Stimulated activated CD4-positive, alpha-beta T cell treated with anti-CD3 and anti-CD28 coated beads, Interleukin-1b, Interleukin-23, amount 100 ng/mL, for 1 hour (primary cell): Measurements from ENCODE around the gene PDGFD.
"Not testable (repeated sequence)": the region's sequence is repeated elsewhere in the genome, so short reads cannot be mapped to it uniquely, and the experiment has no call there.

ENCODE experiments used
- DNase-seq, 2 donors: peaks; one replicate each; pipeline ENCODE4 v3.0.0-alpha.2; 2020; ENCODE audit warnings: low read depth in 2 of 2

Gene PDGFD

DNA sequence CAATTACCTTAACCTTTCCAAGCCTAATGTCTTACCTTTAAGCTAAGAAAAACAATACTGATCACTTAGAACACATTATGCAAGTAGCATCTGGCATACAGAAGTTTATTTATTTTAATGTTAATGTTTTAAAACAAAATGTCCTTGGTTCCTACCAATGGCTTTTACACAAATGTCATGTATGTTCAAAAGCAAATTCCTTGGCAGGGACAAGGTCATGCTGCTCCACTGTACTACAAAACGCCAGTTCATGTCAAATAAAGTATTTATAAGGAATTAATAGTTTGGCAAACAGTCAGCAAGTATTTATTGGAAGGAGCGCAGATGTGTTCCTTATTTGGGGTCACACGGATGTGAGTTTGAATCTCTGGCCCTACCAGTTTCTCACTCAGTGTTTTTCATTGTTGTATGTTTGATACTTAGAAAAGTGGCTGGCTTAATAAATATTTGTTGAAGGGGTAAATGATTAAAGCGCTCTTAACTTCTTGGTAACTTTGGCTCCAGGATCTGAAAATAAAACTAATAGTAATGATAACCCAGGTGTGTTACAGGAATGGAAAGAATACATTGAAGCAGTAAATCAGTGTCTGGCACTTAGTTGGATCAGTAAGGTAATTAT lies 108.9 kb downstream of the PDGFD start:
- no peak for DNase-seq

DNA sequence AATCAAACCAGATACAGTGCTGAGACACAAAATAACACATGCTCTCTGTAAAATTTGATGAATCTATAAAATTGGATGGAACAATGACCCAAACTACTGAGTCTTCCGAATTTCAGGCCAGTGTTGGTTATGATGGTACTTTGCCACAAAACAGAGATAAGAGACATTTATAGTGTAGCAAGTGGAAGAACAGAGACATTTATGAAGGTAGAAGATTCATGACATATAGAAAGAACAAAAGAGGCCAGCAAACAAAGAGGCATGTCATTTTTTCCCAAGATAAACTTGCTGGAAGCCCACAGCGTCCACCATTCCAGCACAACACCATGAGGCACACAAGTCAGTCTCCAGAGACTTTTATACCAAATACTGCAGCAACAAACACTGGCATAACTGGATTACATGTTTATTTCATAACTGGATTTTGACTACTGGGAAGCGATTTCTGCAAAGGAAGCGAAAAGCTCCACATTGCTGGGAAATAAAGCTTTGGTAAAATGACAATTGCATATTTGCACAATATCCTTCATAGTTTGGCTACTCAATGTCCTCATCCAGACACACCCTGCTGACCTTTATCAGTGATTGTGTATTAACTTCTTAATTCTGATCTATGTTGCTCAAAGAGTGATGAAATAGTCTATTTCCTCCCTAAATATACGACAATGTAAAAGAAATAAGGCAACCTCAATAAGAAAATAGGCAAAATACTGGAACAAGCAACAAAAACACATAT lies 110.0 kb downstream of the PDGFD start:
- no peak for DNase-seq

DNA sequence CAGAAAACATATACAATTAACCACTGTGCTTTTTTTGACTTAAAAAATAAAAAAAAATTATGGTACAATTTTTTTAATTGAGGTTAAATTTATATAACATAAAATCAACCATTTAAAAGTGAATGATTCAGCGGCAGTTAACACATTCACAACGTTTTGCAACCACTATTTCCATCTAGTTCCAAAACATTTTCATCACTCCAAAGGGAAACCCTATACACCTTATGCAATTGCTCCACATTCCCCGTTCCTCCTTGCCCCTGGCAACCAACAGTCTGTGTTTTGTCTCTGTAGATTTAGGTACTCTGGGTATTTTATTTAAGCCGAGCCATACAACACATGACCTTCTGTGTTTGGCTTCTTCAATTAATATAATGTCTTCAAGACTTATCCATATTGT lies 112.2 kb downstream of the PDGFD start:
- DNase-seq = no peak

DNA sequence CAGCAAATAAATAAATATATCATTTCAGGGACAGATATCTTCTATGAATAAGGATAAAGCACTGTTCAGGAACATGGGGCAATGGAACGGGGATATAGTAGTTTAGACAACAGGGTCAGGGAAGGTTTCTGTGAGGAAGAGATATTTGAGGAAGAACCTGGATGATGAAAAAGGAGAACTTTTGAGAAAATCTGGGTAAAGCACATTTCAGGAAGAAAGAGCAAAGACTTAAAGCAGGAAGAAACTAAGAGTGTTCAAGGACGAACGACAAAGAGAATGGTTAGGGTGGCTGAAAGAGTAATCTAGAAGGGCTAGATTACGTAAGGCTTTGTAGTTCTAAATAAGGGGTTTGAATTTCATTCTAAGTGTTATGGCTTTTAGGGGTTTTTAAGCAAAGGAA lies 114.8 kb downstream of the PDGFD start:
- DNase-seq = no peak

DNA sequence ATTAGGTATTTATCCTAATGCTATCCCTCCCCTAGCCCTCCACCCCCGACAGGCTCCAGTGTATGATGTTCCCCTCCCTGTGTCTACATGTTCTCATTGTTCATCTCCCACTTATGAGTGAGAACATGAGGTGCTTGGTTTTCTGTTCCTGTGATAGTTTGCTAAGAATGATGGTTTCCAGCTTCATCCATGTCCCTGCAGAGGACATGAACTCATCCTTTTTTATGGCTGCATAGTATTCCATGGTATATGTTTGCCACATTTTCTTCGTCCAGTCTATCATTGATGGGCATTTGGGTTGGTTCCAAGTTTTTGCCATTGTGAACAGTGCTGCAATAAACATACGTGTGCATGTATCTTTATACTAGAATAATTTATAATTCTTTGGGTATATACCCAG lies 117.1 kb downstream of the PDGFD start:
- not testable (repeated sequence) for DNase-seq

DNA sequence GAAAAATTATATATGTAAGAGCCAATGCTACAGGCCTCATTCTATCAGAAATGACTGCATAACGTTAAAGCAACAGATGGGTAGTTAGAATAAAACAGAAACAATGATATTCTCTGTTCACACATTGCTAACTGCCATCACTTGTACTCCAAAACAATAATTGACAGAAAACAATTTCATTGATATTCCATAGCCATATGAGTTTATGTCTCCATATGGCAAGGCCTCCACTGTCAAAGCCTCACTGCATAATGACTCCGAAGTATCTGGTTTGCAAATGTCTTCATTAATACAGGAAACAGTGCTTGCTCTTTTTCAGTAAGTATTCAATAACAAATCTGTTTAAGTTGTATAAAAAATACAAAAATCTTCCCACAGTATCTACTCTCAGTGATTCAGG lies 117.6 kb downstream of the PDGFD start:
- DNase-seq = no peak

DNA sequence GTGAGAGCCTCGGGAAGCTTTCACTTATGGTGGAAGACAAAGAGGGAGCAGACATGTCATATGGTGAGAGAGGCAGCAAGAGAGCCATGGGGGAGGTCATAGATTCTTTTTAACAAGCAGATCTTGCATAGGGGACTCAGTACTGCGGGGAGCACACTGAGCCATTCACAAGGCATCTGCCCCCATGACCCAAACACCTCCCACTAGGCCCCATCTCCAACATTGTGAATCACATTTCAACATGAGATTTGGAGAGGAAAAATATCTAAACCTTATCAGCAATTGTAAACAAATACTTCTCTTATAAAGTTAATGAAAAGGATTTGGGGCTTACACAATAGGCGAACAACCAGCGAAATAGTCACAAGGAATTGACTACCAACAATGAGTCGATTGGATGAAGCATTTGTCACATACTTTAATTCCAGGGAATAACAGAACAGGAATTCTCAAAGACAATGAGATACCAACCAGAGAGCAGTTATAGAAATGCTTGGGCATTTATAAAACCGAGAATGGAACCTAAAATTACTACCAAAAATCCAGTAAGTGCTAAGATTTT lies 120.2 kb downstream of the PDGFD start:
- DNase-seq = no peak

DNA sequence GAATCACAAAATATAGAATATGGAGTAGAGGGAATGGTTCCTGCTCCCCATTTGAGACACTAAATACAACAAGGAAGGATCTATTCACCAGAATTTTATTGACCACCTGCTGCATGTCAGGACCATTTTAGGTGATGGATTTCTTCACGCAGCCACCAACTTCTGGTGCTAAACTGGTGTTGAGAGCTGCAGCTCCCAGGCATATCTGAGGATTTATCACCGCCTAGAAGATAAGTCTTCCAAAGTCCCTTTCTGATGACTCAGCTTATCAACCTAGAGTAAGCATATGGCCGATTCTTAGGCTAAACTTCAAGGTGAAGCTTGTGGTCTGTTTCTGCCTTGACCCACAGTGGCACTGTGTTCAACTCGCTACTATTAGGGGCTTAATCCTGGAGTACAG lies 120.8 kb downstream of the PDGFD start:
- no peak for DNase-seq

DNA sequence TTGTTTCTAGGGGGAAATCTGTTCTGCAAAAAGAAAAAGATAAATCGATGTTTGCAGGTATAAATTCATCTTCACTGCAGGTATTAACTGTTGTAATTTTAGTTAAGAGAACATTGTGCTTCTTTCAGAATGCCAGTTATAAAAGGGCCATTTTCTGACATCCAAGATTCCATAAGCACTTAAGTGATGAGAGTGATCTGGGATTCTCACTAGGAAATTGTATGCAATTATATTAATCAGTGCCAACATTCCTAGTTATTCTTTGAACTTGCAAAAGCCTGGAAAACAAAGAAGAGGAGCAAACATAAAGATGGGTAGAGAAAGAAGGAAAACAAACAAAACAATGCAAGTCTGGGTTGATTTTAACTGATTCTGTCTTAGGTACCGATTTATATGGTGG lies 122.2 kb downstream of the PDGFD start:
- no peak for DNase-seq

DNA sequence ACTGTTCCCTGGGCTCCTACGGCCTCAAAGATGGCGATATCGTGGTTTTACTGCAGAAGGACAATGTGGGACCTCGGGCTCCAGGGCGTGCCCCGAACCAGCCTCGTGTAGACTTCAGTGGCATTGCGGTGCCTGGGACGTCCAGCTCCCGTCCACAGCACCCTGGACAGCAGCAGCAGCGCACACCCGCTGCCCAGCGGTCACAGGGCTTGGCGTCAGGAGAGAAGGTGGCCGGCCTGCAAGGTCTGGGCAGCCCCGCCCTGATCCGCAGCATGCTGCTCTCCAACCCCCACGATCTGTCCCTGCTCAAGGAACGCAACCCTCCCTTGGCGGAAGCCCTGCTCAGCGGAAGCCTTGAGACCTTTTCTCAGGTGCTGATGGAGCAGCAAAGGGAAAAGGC lies 127.0 kb downstream of the PDGFD start:
- no peak for DNase-seq

DNA sequence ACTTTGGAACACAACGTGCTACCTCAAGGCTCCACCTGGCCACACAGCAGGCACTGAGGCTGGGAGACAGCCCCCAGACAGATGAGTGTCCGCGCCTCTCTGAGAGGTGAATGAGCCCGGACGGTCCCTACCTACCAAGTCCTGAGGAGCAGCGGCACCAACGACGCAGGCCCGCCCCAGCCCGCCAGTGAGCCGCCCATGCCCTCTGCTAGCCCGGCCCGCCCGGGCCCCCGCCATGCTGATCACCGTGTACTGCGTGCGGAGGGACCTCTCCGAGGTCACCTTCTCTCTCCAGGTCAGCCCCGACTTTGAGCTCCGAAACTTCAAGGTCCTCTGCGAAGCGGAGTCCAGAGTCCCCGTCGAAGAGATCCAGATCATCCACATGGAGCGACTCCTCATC lies 127.4 kb downstream of the PDGFD start, which contains the start of gene DDI1:
Gene DDI1, plus strand, starts transcription at position 53 of the 400 bp plus-strand sequence. Its CDS starts 183 bp downstream, at position 236.
- no peak for DNase-seq

DNA sequence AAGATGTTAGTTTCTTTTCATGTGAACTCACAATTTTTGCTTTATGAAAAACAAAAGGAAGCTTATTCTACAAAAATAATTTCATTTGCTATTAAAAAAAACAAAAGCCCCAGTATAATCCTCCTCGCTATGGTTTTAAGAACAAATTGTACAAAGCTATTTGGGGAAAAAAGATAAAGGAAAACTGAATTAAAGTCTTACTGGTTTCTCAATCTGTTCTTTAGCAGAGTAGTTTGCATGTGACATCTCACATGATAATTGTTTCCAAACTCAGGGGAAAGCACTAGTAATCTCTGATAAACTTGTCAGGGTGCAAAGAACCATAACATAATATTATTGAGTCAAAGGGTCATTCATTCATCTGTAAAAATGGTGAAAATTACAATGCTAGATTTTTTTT lies 130.4 kb downstream of the PDGFD start:
- DNase-seq = no peak

DNA sequence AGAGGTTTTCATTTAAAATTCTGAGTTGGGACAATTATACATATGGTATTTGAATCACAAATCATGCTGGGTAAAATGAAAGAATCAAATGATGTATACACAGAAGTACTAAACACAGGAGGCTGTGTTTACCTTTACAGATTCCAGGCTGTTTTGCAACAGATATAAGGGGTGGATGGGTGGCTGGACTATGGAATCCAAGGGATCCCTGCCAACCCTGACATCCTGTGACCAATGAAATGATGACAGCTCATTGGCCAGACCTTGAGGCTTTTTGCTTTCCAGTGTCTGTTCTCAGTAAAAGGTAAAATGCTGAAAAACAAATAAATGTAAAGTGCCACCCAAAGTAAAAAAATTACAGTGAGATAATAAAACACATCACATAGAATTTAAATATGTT lies 130.8 kb downstream of the PDGFD start:
- no peak for DNase-seq

DNA sequence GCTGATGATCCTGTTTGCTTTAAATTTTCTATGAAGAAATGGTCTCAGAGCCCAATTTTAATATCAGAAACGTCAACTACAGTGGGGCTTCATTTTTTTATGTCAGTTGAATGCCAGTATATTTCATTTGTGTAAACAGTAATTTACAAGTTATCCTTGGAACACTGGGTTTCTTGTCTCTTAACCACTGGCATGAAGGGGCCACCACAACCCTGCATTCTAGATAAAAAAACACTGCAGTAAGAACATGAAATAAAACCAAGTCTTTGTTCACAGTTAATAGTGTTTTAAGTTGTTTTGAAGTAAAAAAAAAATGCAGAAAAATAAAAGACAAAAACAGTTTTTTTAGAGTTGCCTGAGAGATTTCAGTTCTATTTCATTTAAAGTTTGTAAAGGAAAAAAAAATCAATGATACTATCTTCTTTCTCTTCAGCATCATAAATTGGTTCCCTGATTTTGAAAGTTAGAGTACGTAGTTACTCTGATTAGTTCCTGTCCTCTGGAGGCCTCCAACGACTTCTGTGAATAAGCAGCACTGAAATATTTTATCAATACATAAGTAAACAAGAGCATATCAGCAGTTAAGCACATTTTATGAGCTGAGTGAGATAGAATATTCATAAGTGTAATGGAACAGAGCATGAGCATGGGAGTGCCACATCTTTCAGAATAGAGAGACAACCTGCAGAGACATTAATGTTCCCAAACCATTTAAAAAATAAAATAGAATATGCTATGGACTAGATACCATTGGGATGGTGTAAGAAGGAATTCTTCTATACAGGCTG lies 135.3 kb downstream of the PDGFD start:
- DNase-seq = no peak

DNA sequence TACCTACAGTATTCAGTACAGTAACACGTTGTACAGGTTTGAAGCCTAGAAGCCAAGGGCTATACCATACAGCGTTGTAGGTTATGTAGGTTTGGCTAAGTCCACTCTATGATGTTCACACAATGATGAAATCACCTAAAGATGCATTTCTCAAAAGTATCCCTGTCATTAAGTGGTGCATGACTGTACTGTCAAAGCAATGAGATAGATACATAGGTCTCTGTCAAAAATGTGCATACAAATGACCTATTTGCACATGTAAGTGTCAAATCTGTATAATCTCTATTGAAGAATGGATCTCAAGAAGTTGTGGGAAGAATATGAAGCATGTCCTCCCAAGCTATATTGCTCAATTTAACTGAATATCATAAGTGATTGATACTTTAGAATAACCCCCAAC lies 139.4 kb downstream of the PDGFD start:
- no peak for DNase-seq

DNA sequence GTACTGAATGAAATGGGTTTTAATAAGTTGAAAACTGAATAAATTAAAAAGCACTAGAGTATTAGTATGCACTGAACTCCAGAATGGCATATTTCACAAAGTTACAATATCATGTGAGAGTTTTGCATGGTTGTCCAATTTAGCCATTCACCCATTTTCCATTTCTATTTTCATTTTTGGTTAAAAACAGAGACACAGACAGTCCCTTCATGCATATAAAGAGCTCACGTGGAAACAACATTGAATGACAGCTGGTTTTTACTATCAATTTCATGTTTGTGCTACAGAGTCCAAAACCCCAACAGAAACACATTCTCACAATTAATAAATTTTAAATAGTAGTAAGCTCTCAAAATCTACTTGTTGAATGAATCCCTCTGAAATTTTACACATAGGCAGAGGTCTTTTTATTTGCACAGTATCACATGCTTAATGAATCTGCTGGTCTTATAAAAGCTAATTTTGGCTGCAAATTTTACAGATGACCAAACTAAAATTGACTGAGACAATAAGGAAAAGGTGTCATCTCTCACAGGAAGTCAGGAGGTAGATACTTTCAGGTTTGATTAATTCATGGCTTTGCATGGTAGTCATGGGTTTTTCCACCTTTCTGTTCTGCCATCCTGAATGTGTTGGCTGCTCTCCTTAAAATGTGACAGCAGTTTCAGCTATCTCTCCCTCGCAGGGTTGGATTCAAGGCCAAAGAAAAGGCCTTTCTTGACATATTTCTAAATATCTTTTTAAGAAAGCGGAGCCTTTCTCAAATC lies 148.1 kb downstream of the PDGFD start:
- no peak for DNase-seq

DNA sequence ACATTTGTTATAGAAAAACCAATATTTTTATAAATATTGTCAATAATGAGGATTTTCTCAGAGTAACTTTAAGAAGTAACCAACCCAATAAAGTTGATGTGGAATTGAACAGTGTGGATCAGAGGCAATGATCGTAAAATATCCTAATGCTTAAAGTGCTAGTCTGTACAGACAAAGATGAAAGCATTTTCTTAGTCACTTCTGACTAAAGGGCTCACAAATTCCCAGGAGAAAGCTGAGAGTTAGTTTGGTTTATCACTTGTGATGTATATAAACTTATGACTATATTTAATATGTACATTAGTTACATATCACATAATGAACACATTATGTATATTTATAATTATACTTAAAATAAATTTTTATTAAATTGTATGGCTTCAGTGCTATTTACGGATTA lies 152.9 kb downstream of the PDGFD start:
- no peak for DNase-seq

DNA sequence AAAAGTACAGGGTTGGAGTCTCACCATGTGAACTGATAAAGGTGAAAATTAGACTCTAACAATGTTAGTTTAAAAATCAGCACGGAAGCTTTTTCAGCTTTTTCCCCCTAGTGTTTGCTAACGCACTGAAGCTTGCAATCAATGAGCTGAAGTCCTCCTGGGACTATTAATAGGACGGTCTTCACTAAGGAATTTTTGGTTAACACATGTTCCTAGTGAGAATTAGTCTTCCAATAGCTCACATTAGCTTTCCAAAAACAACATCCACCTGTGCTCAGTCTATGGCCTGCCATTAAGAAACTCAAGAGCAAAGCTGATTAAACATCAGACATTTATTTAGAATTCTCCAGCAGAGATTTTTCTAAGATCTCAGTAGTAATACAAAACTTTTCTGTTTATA lies 154.2 kb downstream of the PDGFD start:
- no peak for DNase-seq

DNA sequence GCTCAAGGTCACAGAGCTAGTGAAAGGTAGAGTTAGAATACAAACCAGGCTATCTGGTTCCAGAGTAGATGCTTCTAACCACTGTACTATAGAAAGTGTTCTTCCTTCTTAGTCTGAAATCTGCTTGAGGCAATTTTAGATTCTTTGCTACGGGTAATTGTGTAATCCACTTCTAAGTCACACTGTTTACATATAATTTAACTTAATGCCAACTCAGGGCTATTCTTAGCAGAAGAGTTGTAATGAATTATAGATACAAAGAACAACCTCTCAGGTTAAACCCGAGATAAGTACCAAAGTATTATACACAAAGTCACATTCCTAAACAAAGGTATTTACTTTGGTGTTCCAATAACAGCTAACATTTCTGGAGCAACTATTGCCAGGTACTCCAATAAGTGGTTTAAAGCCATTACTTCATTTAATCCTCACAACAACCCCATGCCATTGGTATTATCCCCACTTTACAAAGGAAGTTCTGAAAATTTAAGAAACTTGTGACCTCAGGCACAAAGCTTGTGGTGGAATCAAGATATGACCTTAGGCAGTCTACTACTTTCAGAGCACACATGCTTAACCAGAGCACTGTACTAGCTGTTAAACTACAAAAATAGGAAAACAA lies 158.6 kb downstream of the PDGFD start:
- no peak for DNase-seq

DNA sequence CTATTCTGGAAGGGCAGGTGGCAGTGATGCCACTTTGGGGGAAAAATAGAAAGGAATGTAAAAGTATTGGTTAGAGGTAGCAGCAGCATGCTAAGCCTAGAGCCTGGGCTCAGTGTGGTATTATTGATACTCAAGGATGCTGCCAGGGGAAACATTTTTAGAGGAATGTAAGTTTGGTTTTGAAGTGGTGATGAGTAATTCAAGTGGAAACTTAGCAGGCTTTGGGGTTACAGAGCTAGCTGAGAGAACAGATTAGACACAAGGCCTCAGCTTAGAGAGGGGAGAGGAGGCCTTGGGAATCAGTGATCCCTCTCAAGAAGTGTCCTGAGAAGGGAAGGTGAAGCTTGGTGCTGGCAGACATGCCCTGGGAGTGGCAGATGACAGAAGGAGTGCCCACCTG lies 160.5 kb downstream of the PDGFD start:
- no peak for DNase-seq

DNA sequence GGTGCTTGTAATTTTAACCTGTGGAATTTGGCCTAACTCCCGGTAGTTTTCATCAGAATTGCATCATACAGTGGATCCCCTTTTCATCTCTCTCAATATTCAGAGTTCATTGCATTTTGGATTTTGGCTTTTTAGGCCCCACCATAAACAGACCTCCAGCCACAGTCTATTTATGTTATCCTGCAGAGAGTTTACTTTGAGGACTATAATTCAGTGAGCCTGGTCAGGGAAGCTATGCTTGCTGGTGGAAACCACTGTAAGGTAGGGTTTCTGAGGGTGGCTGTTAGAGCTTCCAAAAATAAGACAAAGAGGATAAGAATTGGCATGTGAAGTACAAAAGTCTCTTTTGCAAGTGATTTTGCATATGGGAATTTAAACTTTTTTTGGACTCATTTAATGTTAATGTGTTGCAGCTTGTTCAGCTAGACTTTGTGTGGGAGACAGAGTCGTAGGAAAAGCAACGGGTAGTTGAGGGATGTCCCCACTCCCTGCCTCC lies 162.3 kb downstream of the PDGFD start:
- DNase-seq = no peak
